ENCODE measurements around the gene MAGEB16.

Gene MAGEB16

GRCh38 chrX:35842674-35843073, 44.5 kb downstream of the MAGEB16 start:
- H3K27me3 Mint-ChIP-seq (ENCODE audit: low read depth, poor library complexity), result no peaks in the 10 kb centered on the region
- peaks cover 34% of the 10 kb centered on the region for H3K9me3 Mint-ChIP-seq
- TF ChIP-seq, protein P1, sequence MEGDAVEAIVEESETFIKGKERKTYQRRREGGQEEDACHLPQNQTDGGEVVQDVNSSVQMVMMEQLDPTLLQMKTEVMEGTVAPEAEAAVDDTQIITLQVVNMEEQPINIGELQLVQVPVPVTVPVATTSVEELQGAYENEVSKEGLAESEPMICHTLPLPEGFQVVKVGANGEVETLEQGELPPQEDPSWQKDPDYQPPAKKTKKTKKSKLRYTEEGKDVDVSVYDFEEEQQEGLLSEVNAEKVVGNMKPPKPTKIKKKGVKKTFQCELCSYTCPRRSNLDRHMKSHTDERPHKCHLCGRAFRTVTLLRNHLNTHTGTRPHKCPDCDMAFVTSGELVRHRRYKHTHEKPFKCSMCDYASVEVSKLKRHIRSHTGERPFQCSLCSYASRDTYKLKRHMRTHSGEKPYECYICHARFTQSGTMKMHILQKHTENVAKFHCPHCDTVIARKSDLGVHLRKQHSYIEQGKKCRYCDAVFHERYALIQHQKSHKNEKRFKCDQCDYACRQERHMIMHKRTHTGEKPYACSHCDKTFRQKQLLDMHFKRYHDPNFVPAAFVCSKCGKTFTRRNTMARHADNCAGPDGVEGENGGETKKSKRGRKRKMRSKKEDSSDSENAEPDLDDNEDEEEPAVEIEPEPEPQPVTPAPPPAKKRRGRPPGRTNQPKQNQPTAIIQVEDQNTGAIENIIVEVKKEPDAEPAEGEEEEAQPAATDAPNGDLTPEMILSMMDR (IDR thresholded peaks at IDR 0.05), result no peak
- H3K4me1 Mint-ChIP-seq, result peaks cover 15% of the 10 kb centered on the region
- H3K36me3 Mint-ChIP-seq (ENCODE audit: low read depth), result no peaks in the 10 kb centered on the region
- H3K4me3 Mint-ChIP-seq, result no peak overlapping the region
- H3K27ac Mint-ChIP-seq, result peak overlapping the region; percentile 92
- no peak for DNase-seq

GRCh38 chrX:35847736-35848135, 49.6 kb downstream of the MAGEB16 start:
- Mint-ChIP-seq H3K27ac (no peak overlapping the region), H3K27me3 (ENCODE audit: low read depth, poor library complexity) (no peaks in the 10 kb centered on the region), H3K9me3 (peaks cover 33% of the 10 kb centered on the region), H3K4me1 (peaks cover 4% of the 10 kb centered on the region), H3K36me3 (ENCODE audit: low read depth) (no peaks in the 10 kb centered on the region), H3K4me3 (no peak overlapping the region)
- DNase-seq, result no peak
- TF ChIP-seq, protein P1 (IDR thresholded peaks at IDR 0.05), result no peak
